Colonic mucosa (tissue), 4 donors: ENCODE results near the gene BTN3A1. TPM values are rescaled to one million over a fixed set of nuclear protein-coding genes. Genes with fewer than 3 reads are reported as not detected.

Experiments
- DNase-seq: peaks from one replicate; pipeline ENCODE4 v3.0.0-alpha.2; 2020
- H3K27ac ChIP-seq: fragments of 200-600 bp; one replicate; pipeline ENCODE4 v1.8.0; 2021
- H3K27me3 ChIP-seq: fragments of 200-600 bp; one replicate; pipeline ENCODE4 v1.8.0; 2021
- H3K36me3 ChIP-seq: fragments of 200-600 bp; one replicate; pipeline ENCODE4 v1.8.0; 2021
- H3K4me1 ChIP-seq: fragments of 200-600 bp; one replicate; pipeline ENCODE4 v1.8.0; 2021; ENCODE audit warnings: mild to moderate bottlenecking
- H3K4me3 ChIP-seq: fragments of 200-600 bp; one replicate; pipeline ENCODE4 v1.8.0; 2021
- H3K9ac ChIP-seq, 2 donors: one replicate each; pipeline ENCODE4 v1.7.0; 2013; ENCODE audit warnings: control low read depth in 2 of 2, low read depth in 2 of 2, low read length in 2 of 2
- H3K9me3 ChIP-seq: fragments of 200-600 bp; one replicate; pipeline ENCODE4 v1.8.0; 2021
- CTCF ChIP-seq: fragments of 200-600 bp; IDR thresholded peaks from one replicate; pipeline ENCODE4 v1.8.0; 2022; ENCODE audit warnings: antibody characterized with exemption, mild to moderate bottlenecking
- intact Hi-C: fragments of 100-400 bp; cut with DNase I; formaldehyde crosslinking; loops from one replicate; pipeline ENCODE4 v1.14.1; 2022
- total RNA-seq, 2 donors: library from RNA; stranded (reverse); fragmentation: NEBNext Ultra II Directional in 1 of 2; extraction: Animal tissue kit (Norgen Biotek cat#: 25700) in 1 of 2; gene quantifications; one replicate each; pipeline ENCODE4 v1.2.1, GENCODE V29; 2021
- donor health status: healthy.
- donor health status: DM: no; HTN: no; CAD: no.
- donor health status: DM: no; HTN: no; CAD: no.

BTN3A1 gene
- total RNA-seq, 2 donors from 2014 or later, result 24.1 to 29.4 TPM

- H3K27me3 ChIP-seq, result no peaks in the 10 kb centered on the region
- no peak for DNase-seq
- H3K4me1 ChIP-seq, result no peaks in the 10 kb centered on the region
- intact Hi-C loops, result no loop called here
- no peak for TF ChIP-seq CTCF
- no peaks in the 10 kb centered on the region for H3K36me3 ChIP-seq
- H3K27ac ChIP-seq, result no peak overlapping the region
- no peak overlapping the region for H3K9ac ChIP-seq
- no peak overlapping the region for H3K4me3 ChIP-seq
- H3K9me3 ChIP-seq, result no peaks in the 10 kb centered on the region
These were observed 35.5 kb downstream of the BTN3A1 start for GRCh38 chr6:26437550-26437949.

- intact Hi-C loops, result no loop called here
- no peaks in the 10 kb centered on the region for H3K9me3 ChIP-seq
- H3K27ac ChIP-seq, result no peak overlapping the region
- H3K4me1 ChIP-seq, result no peaks in the 10 kb centered on the region
- no peak overlapping the region for H3K9ac ChIP-seq
- no peaks in the 10 kb centered on the region for H3K27me3 ChIP-seq
- no peak overlapping the region for H3K4me3 ChIP-seq
- no peak for TF ChIP-seq CTCF
- no peak for DNase-seq
- H3K36me3 ChIP-seq, result no peaks in the 10 kb centered on the region
These were observed 35.9 kb downstream of the BTN3A1 start for GRCh38 chr6:26438000-26438399.

GRCh38 chr6:26439151-26440125 lies 37.4 kb downstream of the BTN3A1 start:
- peak overlapping the region; percentile 20 to 91 for H3K9ac ChIP-seq
- no peak overlapping the region for H3K4me3 ChIP-seq
- TF ChIP-seq CTCF, result no peak
- intact Hi-C loops, result no loop called here
- no peaks in the 10 kb centered on the region for H3K27me3 ChIP-seq
- no peaks in the 10 kb centered on the region for H3K4me1 ChIP-seq
- DNase-seq, result no peak
- no peaks in the 10 kb centered on the region for H3K36me3 ChIP-seq
- no peaks in the 10 kb centered on the region for H3K9me3 ChIP-seq
- H3K27ac ChIP-seq, result peak overlapping the region; percentile 80

- intact Hi-C loops, result no loop called here
- Histone ChIP-seq H3K4me1 (no peaks in the 10 kb centered on the region), H3K9ac (peak overlapping the region; percentile 67 to 91), H3K27ac (peak overlapping the region; percentile 80), H3K27me3 (no peaks in the 10 kb centered on the region), H3K9me3 (no peaks in the 10 kb centered on the region), H3K36me3 (no peaks in the 10 kb centered on the region), H3K4me3 (peak overlapping the region; percentile 36)
- no peak for DNase-seq
- TF ChIP-seq CTCF, result no peak
These were observed 38.9 kb downstream of the BTN3A1 start for GRCh38 chr6:26440977-26441358.

GRCh38 chr6:26441977-26442376 lies 39.9 kb downstream of the BTN3A1 start:
- Histone ChIP-seq H3K36me3 (peaks cover 3% of the 10 kb centered on the region), H3K9me3 (no peaks in the 10 kb centered on the region), H3K4me3 (no peak overlapping the region), H3K27ac (no peak overlapping the region), H3K27me3 (no peaks in the 10 kb centered on the region), H3K9ac (no peak overlapping the region), H3K4me1 (no peaks in the 10 kb centered on the region)
- TF ChIP-seq CTCF, result no peak
- no peak for DNase-seq
- intact Hi-C loops, result no loop called here
